Peyer's patch (tissue), 4 donors: Measurements from ENCODE around the gene ANTXR1. TPM values are rescaled to one million over a fixed set of nuclear protein-coding genes. Genes with fewer than 3 reads are reported as not detected.

Experiments
- DNase-seq, 3 donors: peaks; one replicate each; pipeline ENCODE4 v3.0.0-alpha.2; 2017 to 2019
- H3K27ac ChIP-seq, 4 donors: fragments of 200-600 bp; sonication (generic); one replicate each; pipeline ENCODE4 v1.5.1; 2016 to 2019
- H3K27me3 ChIP-seq, 2 donors: fragments of 200-600 bp; sonication (generic); one replicate each; pipeline ENCODE4 v1.5.1; 2019
- H3K36me3 ChIP-seq, 3 donors: fragments of 200-600 bp; sonication (generic); one replicate each; pipeline ENCODE4 v1.5.1; 2016 to 2019
- H3K4me1 ChIP-seq, 4 donors: fragments of 200-600 bp; sonication (generic); one replicate each; pipeline ENCODE4 v1.5.1; 2016 to 2019
- H3K4me3 ChIP-seq, 4 donors: fragments of 200-600 bp; sonication (generic); 1 replicate in 3 of 4; 2 replicates in 1 of 4; pipeline ENCODE4 v1.5.1; 2016 to 2019; ENCODE audit warnings: mild to moderate bottlenecking in 1 of 4
- H3K9me3 ChIP-seq, 4 donors: fragments of 200-600 bp; sonication (generic); one replicate each; pipeline ENCODE4 v1.5.1; 2016 to 2019; ENCODE audit warnings: mild to moderate bottlenecking in 1 of 4
- CTCF ChIP-seq, 6 experiments: fragments of 450-650 bp in 4 of 6; fragments of 200-600 bp in 2 of 6; sonication (generic) in 1 of 6; IDR thresholded peaks; one replicate each; pipeline ENCODE4 v1.5.1; 2017 to 2019; ENCODE audit warnings: antibody characterized with exemption in 6 of 6, mild to moderate bottlenecking in 3 of 6, moderate library complexity in 1 of 6
- POLR2A ChIP-seq, 2 donors: fragments of 450-650 bp; IDR thresholded peaks; one replicate each; pipeline ENCODE4 v1.5.1; 2017; ENCODE audit warnings: antibody characterized with exemption in 2 of 2, mild to moderate bottlenecking in 2 of 2, moderate library complexity in 2 of 2
- total RNA-seq, 4 donors: library from RNA; depleted of rRNA; stranded (reverse); fragments of >200 nt; gene quantifications; one replicate each; pipeline ENCODE4 v1.1.0, GENCODE V29; 2016

Gene ANTXR1
- total RNA-seq, 4 donors from 2014 or later: 5.4 to 39.6 (median 25.0) TPM

DNA sequence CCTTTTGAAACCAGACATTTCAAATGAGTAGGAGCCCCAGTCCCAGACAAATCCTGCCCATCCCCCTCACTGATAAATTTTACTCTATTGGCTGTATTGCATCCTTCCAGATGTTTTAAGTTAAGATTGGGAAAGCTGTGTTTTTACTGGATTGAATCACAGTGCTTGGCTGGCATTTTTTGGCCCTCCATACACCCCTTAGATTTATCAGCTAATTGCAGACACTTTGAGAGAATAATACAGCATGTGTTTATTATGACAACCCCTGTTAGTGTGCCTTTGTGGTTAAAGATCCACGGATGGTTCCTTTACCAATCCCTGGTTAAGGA lies 74.9 kb downstream of the ANTXR1 start:
- H3K4me1 ChIP-seq: peaks cover 0 to 5% (median 2%) of the 10 kb centered on the region in 4 donors
- no peaks in the 10 kb centered on the region for H3K27me3 ChIP-seq
- H3K9me3 ChIP-seq: no peaks in the 10 kb centered on the region
- TF ChIP-seq CTCF (IDR thresholded peaks at IDR 0.05): no peak
- no peak for TF ChIP-seq POLR2A (IDR thresholded peaks at IDR 0.05)
- DNase-seq: no peak
- H3K36me3 ChIP-seq: no peaks in the 10 kb centered on the region
- no peak overlapping the region for H3K4me3 ChIP-seq
- H3K27ac ChIP-seq: no peak overlapping the region

DNA sequence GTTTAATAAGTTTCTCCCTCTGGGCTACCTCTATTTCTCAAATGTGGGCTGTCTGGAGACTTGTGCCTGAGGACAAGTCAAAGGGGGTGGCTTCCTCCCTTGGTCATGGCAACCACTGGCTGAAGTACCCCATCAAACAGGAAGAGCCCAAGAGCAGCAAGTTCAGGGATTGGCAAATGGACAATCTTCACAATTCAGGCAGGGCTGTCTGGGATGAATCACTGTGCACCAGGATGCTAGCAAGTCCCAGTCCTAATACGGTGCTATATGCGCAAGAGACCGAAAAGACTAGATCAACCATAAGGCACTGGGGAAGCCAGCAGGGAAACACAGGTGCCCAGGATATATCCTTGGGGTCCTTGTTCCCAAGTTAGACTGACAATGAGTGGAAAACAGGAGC lies 75.5 kb downstream of the ANTXR1 start:
- Histone ChIP-seq H3K36me3 (no peaks in the 10 kb centered on the region), H3K9me3 (no peaks in the 10 kb centered on the region), H3K4me3 (no peak overlapping the region), H3K27ac (peak overlapping the region in 1 of 4 donors; percentile 21), H3K4me1 (peaks cover 0 to under 1% (median 0%) of the 10 kb centered on the region in 4 donors), H3K27me3 (no peaks in the 10 kb centered on the region)
- DNase-seq: no peak
- TF ChIP-seq POLR2A (IDR thresholded peaks at IDR 0.05) (no peak), CTCF (IDR thresholded peaks at IDR 0.05) (no peak)

DNA sequence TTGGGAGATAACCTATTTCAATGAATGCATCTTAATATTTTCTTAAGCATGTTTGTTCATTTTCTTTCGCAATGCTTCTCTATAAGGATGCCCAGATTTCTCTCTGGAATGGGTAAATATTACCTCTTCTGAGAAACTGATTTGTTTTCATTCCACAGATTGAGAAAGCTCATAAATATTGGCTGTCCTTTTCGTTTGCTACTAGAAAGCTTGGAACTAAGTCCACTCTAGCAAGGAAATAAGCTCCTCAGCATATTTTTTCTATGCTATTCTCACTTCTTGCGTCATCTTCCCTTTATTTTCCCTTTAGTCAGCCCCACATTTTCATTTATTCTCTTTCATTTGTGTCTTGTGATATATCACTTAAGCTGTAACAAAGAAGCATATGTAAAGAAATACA lies 76.3 kb downstream of the ANTXR1 start:
- no peak for DNase-seq

GRCh38 chr2:69089998-69090397 lies 77.0 kb downstream of the ANTXR1 start:
- Histone ChIP-seq H3K27ac (peak overlapping the region in 2 of 4 donors; percentile 16 to 38), H3K4me3 (no peak overlapping the region), H3K27me3 (no peaks in the 10 kb centered on the region), H3K9me3 (no peaks in the 10 kb centered on the region), H3K36me3 (no peaks in the 10 kb centered on the region), H3K4me1 (no peaks in the 10 kb centered on the region)
- DNase-seq: no peak
- no peak for TF ChIP-seq POLR2A (IDR thresholded peaks at IDR 0.05)
- TF ChIP-seq CTCF (IDR thresholded peaks at IDR 0.05): no peak

More for the DNA sequence above, 76.3 kb downstream of the ANTXR1 start:
- Histone ChIP-seq H3K9me3 (no peaks in the 10 kb centered on the region), H3K27ac (peak overlapping the region in 1 of 4 donors; percentile 21), H3K27me3 (no peaks in the 10 kb centered on the region), H3K4me1 (no peaks in the 10 kb centered on the region), H3K36me3 (no peaks in the 10 kb centered on the region), H3K4me3 (no peak overlapping the region)
- TF ChIP-seq POLR2A (IDR thresholded peaks at IDR 0.05): no peak
- TF ChIP-seq CTCF (IDR thresholded peaks at IDR 0.05): no peak

DNA sequence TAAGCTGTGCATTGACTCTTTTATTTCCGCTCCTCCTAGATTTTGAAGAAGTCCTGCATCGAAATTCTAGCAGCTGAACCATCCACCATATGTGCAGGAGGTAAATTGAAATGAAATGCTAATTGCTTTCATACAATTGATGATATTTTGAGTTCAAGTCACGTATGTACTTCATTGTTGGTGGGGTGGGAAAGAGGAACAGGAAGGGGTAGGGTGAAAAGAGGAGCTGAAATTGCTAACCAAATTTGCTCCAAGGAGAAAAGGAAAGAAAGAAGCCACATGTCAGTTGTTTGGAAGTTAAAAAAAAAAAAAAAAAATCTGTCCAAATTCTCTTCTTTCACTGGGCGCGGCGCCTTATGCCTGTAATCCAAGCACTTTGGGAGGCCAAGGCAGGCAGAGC lies 77.8 kb downstream of the ANTXR1 start:
- TF ChIP-seq CTCF (IDR thresholded peaks at IDR 0.05) (no peak), POLR2A (IDR thresholded peaks at IDR 0.05) (no peak)
- Histone ChIP-seq H3K27ac (no peak overlapping the region), H3K4me3 (no peak overlapping the region), H3K27me3 (no peaks in the 10 kb centered on the region), H3K9me3 (no peaks in the 10 kb centered on the region), H3K36me3 (no peaks in the 10 kb centered on the region), H3K4me1 (no peaks in the 10 kb centered on the region)
- DNase-seq: no peak

- no peaks in the 10 kb centered on the region for H3K27me3 ChIP-seq
- no peaks in the 10 kb centered on the region for H3K9me3 ChIP-seq
- DNase-seq: no peak
- no peak overlapping the region for H3K4me3 ChIP-seq
- no peaks in the 10 kb centered on the region for H3K36me3 ChIP-seq
- H3K27ac ChIP-seq: no peak overlapping the region
- H3K4me1 ChIP-seq: peaks cover 0 to 9% (median 0%) of the 10 kb centered on the region in 4 donors
- TF ChIP-seq CTCF (IDR thresholded peaks at IDR 0.05): no peak
- no peak for TF ChIP-seq POLR2A (IDR thresholded peaks at IDR 0.05)
Observed at GRCh38 chr2:69092857-69093256, 79.9 kb downstream of the ANTXR1 start.
